ENCODE results near the gene KIAA0825. TPM values are rescaled to one million over a fixed set of nuclear protein-coding genes. Genes with fewer than 3 reads are reported as not detected.

Gene KIAA0825
- total and polyA plus RNA-seq, 5 donors = 0.43 to 4.2 (median 3.5) TPM

DNA sequence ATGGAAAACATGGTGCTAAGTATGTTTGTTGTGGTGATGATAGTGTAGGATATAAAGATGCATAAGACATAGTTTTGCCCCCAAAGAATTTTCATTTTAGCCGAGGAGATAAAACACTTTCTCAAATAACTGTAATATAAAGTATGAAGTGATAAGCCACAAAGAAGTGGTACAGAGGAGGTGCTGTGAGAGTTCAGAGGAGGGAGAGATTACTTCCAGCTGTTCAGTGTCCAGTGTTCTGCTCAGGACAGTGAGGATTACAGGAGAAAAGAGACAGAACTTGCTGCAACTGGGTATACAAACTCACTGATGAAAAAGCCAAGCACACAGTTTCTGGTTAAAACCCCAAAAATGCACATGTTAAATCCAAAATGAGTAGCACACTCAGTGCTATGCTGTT is 309.3 kb downstream of the KIAA0825 start:
- no peak for DNase-seq
- no peak for ATAC-seq
- intact Hi-C loops (cut with DNase I) = no loop called here

DNA sequence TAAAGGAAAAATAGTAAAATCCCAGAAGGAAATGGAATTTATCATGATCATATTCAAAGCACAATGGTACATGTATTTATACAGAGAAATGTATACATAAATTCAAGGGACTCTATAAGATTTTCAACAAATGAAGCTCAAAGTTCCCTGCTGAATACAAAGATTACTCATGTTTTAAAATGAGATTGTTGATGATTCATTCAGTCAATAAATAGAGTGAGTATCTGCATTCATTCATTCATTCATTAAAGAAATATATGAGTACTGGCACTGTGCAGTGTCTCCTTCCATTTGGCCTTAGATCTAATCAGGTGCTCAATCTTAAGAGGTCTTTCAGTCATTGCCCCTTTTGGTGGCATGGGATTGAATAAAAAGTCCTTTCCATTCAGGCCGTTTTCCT is 310.0 kb downstream of the KIAA0825 start:
- 76% methylated on average over 1 of the region's 1 CpG for WGBS
- DNase-seq (no peak), ATAC-seq (no peak)
- H3K9me3 ChIP-seq (ENCODE audit: control insufficient read depth, low read length) = no peaks in the 10 kb centered on the region
- no peaks in the 10 kb centered on the region for H3K27me3 ChIP-seq (ENCODE audit: control insufficient read depth, insufficient read depth)
- no peaks in the 10 kb centered on the region for H3K4me1 ChIP-seq (ENCODE audit: control insufficient read depth, insufficient read depth, low read length)
- H3K4me3 ChIP-seq (ENCODE audit: low read length) = no peak overlapping the region
- H3K27ac ChIP-seq (ENCODE audit: low read length) = no peak overlapping the region
- intact Hi-C loops (cut with DNase I) = no loop called here

More for the DNA sequence above, 309.3 kb downstream of the KIAA0825 start:
- Histone ChIP-seq H3K4me1 (ENCODE audit: control insufficient read depth, insufficient read depth, low read length) (no peaks in the 10 kb centered on the region), H3K9me3 (ENCODE audit: control insufficient read depth, low read length) (no peaks in the 10 kb centered on the region), H3K4me3 (ENCODE audit: low read length) (no peak overlapping the region), H3K27me3 (ENCODE audit: control insufficient read depth, insufficient read depth) (no peaks in the 10 kb centered on the region), H3K27ac (ENCODE audit: low read length) (no peak overlapping the region)
- WGBS = 48% methylated on average over 1 of the region's 1 CpG

GRCh38 chr5:94304146-94304545 is 314.3 kb downstream of the KIAA0825 start:
- H3K4me3 ChIP-seq (ENCODE audit: low read length) = no peak overlapping the region
- ATAC-seq = no peak
- no peaks in the 10 kb centered on the region for H3K9me3 ChIP-seq (ENCODE audit: control insufficient read depth, low read length)
- H3K27ac ChIP-seq (ENCODE audit: low read length) = no peak overlapping the region
- H3K27me3 ChIP-seq (ENCODE audit: control insufficient read depth, insufficient read depth) = no peaks in the 10 kb centered on the region
- no peaks in the 10 kb centered on the region for H3K4me1 ChIP-seq (ENCODE audit: control insufficient read depth, insufficient read depth, low read length)
- intact Hi-C loops (cut with DNase I) = no loop called here
- DNase-seq = no peak
- WGBS = 82% methylated on average over 7 of the region's 7 CpGs

DNA sequence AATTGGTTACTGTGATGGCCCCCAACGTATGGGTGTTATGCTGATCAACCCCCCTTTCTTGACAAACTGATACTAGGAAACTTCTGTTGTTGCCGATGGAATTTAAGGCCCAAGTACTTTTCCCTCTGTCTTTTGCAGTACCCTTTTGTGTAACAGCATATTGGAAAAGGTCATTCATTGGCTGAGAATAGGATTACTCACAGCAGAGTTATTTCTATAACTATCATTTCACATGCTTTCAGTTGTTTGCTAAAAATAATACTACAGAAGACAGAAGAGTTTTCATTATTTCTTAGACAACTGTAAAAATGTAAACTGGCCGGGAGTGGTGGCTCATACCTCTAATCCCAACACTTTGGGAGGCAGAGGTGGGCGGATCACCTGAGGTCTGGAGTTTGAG is 329.5 kb downstream of the KIAA0825 start:
- H3K9me3 ChIP-seq (ENCODE audit: control insufficient read depth, low read length) = no peaks in the 10 kb centered on the region
- no peak overlapping the region for H3K4me3 ChIP-seq (ENCODE audit: low read length)
- H3K4me1 ChIP-seq (ENCODE audit: control insufficient read depth, insufficient read depth, low read length) = no peaks in the 10 kb centered on the region
- no peak overlapping the region for H3K27ac ChIP-seq (ENCODE audit: low read length)
- ATAC-seq = no peak
- intact Hi-C loops (cut with DNase I) = no loop called here
- H3K27me3 ChIP-seq (ENCODE audit: control insufficient read depth, insufficient read depth) = no peaks in the 10 kb centered on the region
- no peak for DNase-seq
- WGBS = 67% methylated on average over 4 of the region's 4 CpGs

- ATAC-seq (no peak), DNase-seq (no peak)
These were observed 332.4 kb downstream of the KIAA0825 start for GRCh38 chr5:94285984-94286383.

GRCh38 chr5:94283093-94283492 is 335.3 kb downstream of the KIAA0825 start:
- WGBS = 88% methylated on average over 2 of the region's 2 CpGs
- H3K4me1 ChIP-seq (ENCODE audit: control insufficient read depth, insufficient read depth, low read length) = no peaks in the 10 kb centered on the region
- no peaks in the 10 kb centered on the region for H3K9me3 ChIP-seq (ENCODE audit: control insufficient read depth, low read length)
- H3K27me3 ChIP-seq (ENCODE audit: control insufficient read depth, insufficient read depth) = no peaks in the 10 kb centered on the region
- H3K27ac ChIP-seq (ENCODE audit: low read length) = no peak overlapping the region
- no peak overlapping the region for H3K4me3 ChIP-seq (ENCODE audit: low read length)
- intact Hi-C loops (cut with DNase I) = no loop called here
- DNase-seq (no peak), ATAC-seq (no peak)

More at GRCh38 chr5:94285984-94286383, 332.4 kb downstream of the KIAA0825 start:
- Histone ChIP-seq H3K4me1 (ENCODE audit: control insufficient read depth, insufficient read depth, low read length) (no peaks in the 10 kb centered on the region), H3K27me3 (ENCODE audit: control insufficient read depth, insufficient read depth) (no peaks in the 10 kb centered on the region), H3K9me3 (ENCODE audit: control insufficient read depth, low read length) (no peaks in the 10 kb centered on the region), H3K4me3 (ENCODE audit: low read length) (no peak overlapping the region), H3K27ac (ENCODE audit: low read length) (no peak overlapping the region)
- intact Hi-C loops (cut with DNase I) = no loop called here

GRCh38 chr5:94281236-94281801 is 337.1 kb downstream of the KIAA0825 start:
- intact Hi-C loops (cut with DNase I) = no loop called here
- Histone ChIP-seq H3K27ac (ENCODE audit: low read length) (no peak overlapping the region), H3K27me3 (ENCODE audit: control insufficient read depth, insufficient read depth) (no peaks in the 10 kb centered on the region), H3K9me3 (ENCODE audit: control insufficient read depth, low read length) (no peaks in the 10 kb centered on the region), H3K4me1 (ENCODE audit: control insufficient read depth, insufficient read depth, low read length) (no peaks in the 10 kb centered on the region), H3K4me3 (ENCODE audit: low read length) (no peak overlapping the region)
- no peak for ATAC-seq
- 79% methylated on average over 2 of the region's 2 CpGs for WGBS
- no peak for DNase-seq

- Histone ChIP-seq H3K9me3 (ENCODE audit: control insufficient read depth, low read length) (no peaks in the 10 kb centered on the region), H3K27me3 (ENCODE audit: control insufficient read depth, insufficient read depth) (no peaks in the 10 kb centered on the region), H3K27ac (ENCODE audit: low read length) (no peak overlapping the region), H3K4me1 (ENCODE audit: control insufficient read depth, insufficient read depth, low read length) (no peaks in the 10 kb centered on the region), H3K4me3 (ENCODE audit: low read length) (no peak overlapping the region)
- 78% methylated on average over 1 of the region's 1 CpG for WGBS
- ATAC-seq = no peak
- intact Hi-C loops (cut with DNase I) = no loop called here
- DNase-seq = no peak
These were observed 341.7 kb downstream of the KIAA0825 start for GRCh38 chr5:94276751-94277150.

DNA sequence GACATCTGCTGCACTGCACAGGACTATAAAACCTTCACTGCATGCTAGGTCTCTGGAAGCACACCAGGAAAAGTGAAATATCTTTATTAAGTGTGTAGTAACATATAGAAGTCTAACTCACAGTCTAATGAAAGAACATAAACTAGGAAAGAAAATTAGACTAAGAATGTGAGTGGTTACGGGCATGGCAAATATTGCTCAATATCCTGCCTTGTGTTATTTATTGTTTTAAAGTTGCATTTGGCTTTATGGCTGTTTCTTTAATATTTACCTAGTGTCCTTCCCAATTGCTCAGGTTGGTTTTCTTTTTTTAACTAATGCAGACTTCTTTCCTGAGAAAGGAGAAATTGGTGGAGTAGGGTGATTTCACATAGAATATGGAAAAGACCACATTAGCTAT is 342.4 kb downstream of the KIAA0825 start:
- H3K9me3 ChIP-seq (ENCODE audit: control insufficient read depth, low read length) = no peaks in the 10 kb centered on the region
- no peaks in the 10 kb centered on the region for H3K27me3 ChIP-seq (ENCODE audit: control insufficient read depth, insufficient read depth)
- no peak for DNase-seq
- 89% methylated on average over 1 of the region's 1 CpG for WGBS
- no peaks in the 10 kb centered on the region for H3K4me1 ChIP-seq (ENCODE audit: control insufficient read depth, insufficient read depth, low read length)
- no peak overlapping the region for H3K27ac ChIP-seq (ENCODE audit: low read length)
- intact Hi-C loops (cut with DNase I) = no loop called here
- H3K4me3 ChIP-seq (ENCODE audit: low read length) = no peak overlapping the region
- no peak for ATAC-seq

DNA sequence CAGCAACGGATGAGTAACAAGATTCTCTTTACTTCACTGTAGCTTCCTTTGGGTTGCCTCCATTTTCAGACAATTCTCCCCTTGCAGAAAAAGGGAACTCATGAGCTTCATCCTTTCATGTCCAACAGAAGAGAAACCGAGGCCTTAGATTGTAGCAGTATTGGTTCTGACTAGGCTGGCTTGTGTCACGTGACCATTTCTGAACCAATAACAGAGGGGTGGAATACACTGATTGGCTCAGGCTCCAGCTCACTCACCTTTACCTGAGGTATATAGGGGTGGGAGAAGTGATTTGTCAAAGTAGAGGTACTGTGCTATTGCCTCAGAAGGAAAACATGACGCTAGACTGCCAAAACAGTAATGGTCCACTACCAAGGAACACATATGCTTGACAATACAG is 343.7 kb downstream of the KIAA0825 start:
- Histone ChIP-seq H3K27me3 (ENCODE audit: control insufficient read depth, insufficient read depth) (no peaks in the 10 kb centered on the region), H3K27ac (ENCODE audit: low read length) (no peak overlapping the region), H3K4me3 (ENCODE audit: low read length) (no peak overlapping the region), H3K4me1 (ENCODE audit: control insufficient read depth, insufficient read depth, low read length) (no peaks in the 10 kb centered on the region), H3K9me3 (ENCODE audit: control insufficient read depth, low read length) (no peaks in the 10 kb centered on the region)
- 96% methylated on average over 4 of the region's 4 CpGs for WGBS
- intact Hi-C loops (cut with DNase I) = no loop called here
- ATAC-seq (no peak), DNase-seq (no peak)

- WGBS = 69% methylated on average over 3 of the region's 3 CpGs
- Histone ChIP-seq H3K27me3 (ENCODE audit: control insufficient read depth, insufficient read depth) (no peaks in the 10 kb centered on the region), H3K27ac (ENCODE audit: low read length) (no peak overlapping the region), H3K9me3 (ENCODE audit: control insufficient read depth, low read length) (no peaks in the 10 kb centered on the region), H3K4me3 (ENCODE audit: low read length) (no peak overlapping the region), H3K4me1 (ENCODE audit: control insufficient read depth, insufficient read depth, low read length) (no peaks in the 10 kb centered on the region)
- intact Hi-C loops (cut with DNase I) = no loop called here
- DNase-seq (no peak), ATAC-seq (no peak)
These were observed 350.2 kb downstream of the KIAA0825 start for GRCh38 chr5:94268226-94268625.

GRCh38 chr5:94267350-94267899 is 351.0 kb downstream of the KIAA0825 start:
- no peak overlapping the region for H3K4me3 ChIP-seq (ENCODE audit: low read length)
- 84% methylated on average over 4 of the region's 4 CpGs for WGBS
- H3K27me3 ChIP-seq (ENCODE audit: control insufficient read depth, insufficient read depth) = no peaks in the 10 kb centered on the region
- intact Hi-C loops (cut with DNase I) = no loop called here
- no peaks in the 10 kb centered on the region for H3K4me1 ChIP-seq (ENCODE audit: control insufficient read depth, insufficient read depth, low read length)
- ATAC-seq (no peak), DNase-seq (no peak)
- no peaks in the 10 kb centered on the region for H3K9me3 ChIP-seq (ENCODE audit: control insufficient read depth, low read length)
- H3K27ac ChIP-seq (ENCODE audit: low read length) = no peak overlapping the region

Measured in right cardiac atrium (tissue), 5 donors.